Gastroesophageal sphincter (tissue), 4 donors: ENCODE results near the gene E2F1. TPM values are rescaled to one million over a fixed set of nuclear protein-coding genes. Genes with fewer than 3 reads are reported as not detected.

ENCODE experiments used
- ATAC-seq: fragments of 150-250 bp; one replicate; pipeline ENCODE4 v1.9.1; 2016; ENCODE audit warnings: mild to moderate bottlenecking, moderate library complexity
- H3K27ac ChIP-seq, 4 donors: fragments of 200-600 bp; sonication (generic) in 3 of 4; 1 replicate in 3 of 4; 2 replicates in 1 of 4; pipeline ENCODE4 v1.5.1; 2016 to 2019
- H3K27me3 ChIP-seq: fragments of 200-600 bp; sonication (generic); one replicate; pipeline ENCODE4 v1.5.1; 2019
- H3K36me3 ChIP-seq, 2 donors: fragments of 200-600 bp; sonication (generic); one replicate each; pipeline ENCODE4 v1.5.1; 2019; ENCODE audit warnings: control low read depth in 1 of 2
- H3K4me1 ChIP-seq, 3 donors: fragments of 200-600 bp; sonication (generic); 1 replicate in 2 of 3; 2 replicates in 1 of 3; pipeline ENCODE4 v1.5.1; 2016 to 2019; ENCODE audit warnings: control low read depth in 2 of 3
- H3K4me3 ChIP-seq, 2 donors: fragments of 200-600 bp; sonication (generic); one replicate each; pipeline ENCODE4 v1.5.1; 2019; ENCODE audit warnings: mild to moderate bottlenecking in 1 of 2, moderate library complexity in 1 of 2
- H3K9me3 ChIP-seq, 3 donors: fragments of 200-600 bp; sonication (generic); one replicate each; pipeline ENCODE4 v1.5.1; 2017 to 2019; ENCODE audit warnings: control low read depth in 2 of 3
- CTCF ChIP-seq, 4 experiments: fragments of 200-600 bp in 2 of 4; fragments of 450-650 bp in 2 of 4; sonication (generic) in 1 of 4; IDR thresholded peaks; one replicate each; pipeline ENCODE4 v1.5.1; 2017 to 2019; ENCODE audit warnings: antibody characterized with exemption in 4 of 4, mild to moderate bottlenecking in 2 of 4, moderate library complexity in 2 of 4
- EP300 ChIP-seq: sonication (generic); formaldehyde crosslinking; IDR thresholded peaks from one replicate; pipeline ENCODE4 v1.6.1; 2017; ENCODE audit warnings: antibody characterized with exemption, mild to moderate bottlenecking
- POLR2A ChIP-seq, 2 donors: fragments of 450-650 bp; IDR thresholded peaks; one replicate each; pipeline ENCODE4 v1.6.1; 2017; ENCODE audit warnings: antibody characterized with exemption in 2 of 2, mild to moderate bottlenecking in 2 of 2, moderate library complexity in 1 of 2
- POLR2AphosphoS5 ChIP-seq: sonication (generic); formaldehyde crosslinking; IDR thresholded peaks from one replicate; pipeline ENCODE4 v1.6.1; 2017; ENCODE audit warnings: antibody characterized with exemption
- WGBS, 2 donors: methylation state at CpG; one replicate each; pipeline ENCODE4 v1.1.5; 2018; ENCODE audit warnings: low coverage in 1 of 2; 5-methylcytosine and 5-hydroxymethylcytosine counted together
- total RNA-seq, 4 donors: library from RNA; depleted of rRNA; stranded (reverse); fragments of >200 nt; gene quantifications; one replicate each; pipeline ENCODE4 v1.1.0, GENCODE V29; 2016

The E2F1 gene
- total RNA-seq, 4 donors from 2014 or later: 0.57 to 4.4 (median 1.5) TPM

GRCh38 chr20:33696448-33696847 lies 10.3 kb upstream of the E2F1 start:
- Histone ChIP-seq H3K9me3 (no peaks in the 10 kb centered on the region), H3K36me3 (no peaks in the 10 kb centered on the region), H3K27ac (peak overlapping the region in 2 of 4 donors; percentile 16 to 50), H3K4me3 (no peak overlapping the region), H3K27me3 (no peaks in the 10 kb centered on the region), H3K4me1 (peaks cover 0 to 33% (median 0%) of the 10 kb centered on the region in 3 donors)
- TF ChIP-seq CTCF (IDR thresholded peaks at IDR 0.05): no peak
- no peak for TF ChIP-seq POLR2A (IDR thresholded peaks at IDR 0.05)
- TF ChIP-seq POLR2AphosphoS5: no peak
- TF ChIP-seq EP300: no peak
- ATAC-seq: no peak
- 62 to 83% methylated on average over 2 to 3 of the region's 4 CpGs for WGBS, 2 donors

GRCh38 chr20:33694639-33695012 lies 8.4 kb upstream of the E2F1 start:
- ATAC-seq: no peak
- Histone ChIP-seq H3K27ac (peak overlapping the region in 2 of 4 donors; percentile 29 to 60), H3K27me3 (no peaks in the 10 kb centered on the region), H3K36me3 (no peaks in the 10 kb centered on the region), H3K4me3 (no peak overlapping the region), H3K4me1 (peaks cover 0 to 33% (median 0%) of the 10 kb centered on the region in 3 donors), H3K9me3 (no peaks in the 10 kb centered on the region)
- no peak for TF ChIP-seq POLR2A (IDR thresholded peaks at IDR 0.05)
- 24 to 72% methylated on average over 2 of the region's 6 CpGs for WGBS, 2 donors

DNA sequence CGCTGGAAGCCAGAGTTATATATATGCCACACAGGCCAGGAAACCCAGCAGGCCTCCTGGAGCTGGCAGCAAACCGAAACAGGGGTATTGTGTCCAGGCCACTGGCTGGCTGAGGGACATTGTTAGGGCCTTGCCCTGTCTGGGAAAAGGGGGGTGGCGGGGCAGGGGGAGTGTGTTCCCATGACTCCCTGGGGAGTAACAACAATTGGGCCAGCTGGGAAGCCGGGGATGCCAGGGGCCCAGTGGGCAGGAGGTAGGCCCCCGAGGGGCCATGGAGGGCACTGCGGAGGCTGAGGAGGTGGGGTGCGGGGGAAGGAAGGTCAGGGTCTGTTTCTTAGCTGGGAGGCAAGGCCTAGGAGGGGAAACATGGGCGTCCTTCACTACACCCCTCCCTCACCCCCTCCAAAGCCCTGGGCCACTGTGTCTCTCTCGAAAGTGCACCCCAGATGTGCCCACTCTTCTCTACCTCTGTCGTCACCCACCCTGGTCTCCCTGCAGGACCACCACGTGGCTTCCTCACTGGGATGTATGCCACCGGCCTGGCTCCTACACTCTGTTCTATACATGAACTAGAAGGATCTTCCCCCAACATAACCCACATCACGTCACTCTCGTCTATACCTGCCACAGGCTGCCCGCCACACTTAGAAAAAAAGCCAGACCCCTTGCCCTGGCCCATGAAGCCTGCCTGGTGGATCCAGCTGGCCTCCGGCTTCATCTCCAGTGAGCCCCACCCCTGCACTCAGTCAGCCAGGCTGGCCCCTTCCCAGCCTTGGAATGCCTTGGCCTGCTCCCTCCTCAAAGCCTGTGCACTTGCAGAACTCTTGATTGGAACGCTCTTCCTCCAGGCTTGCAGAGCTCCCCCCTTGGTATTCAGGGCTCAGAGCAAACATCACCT lies 7.8 kb upstream of the E2F1 start:
- Histone ChIP-seq H3K4me3 (no peak overlapping the region), H3K4me1 (peaks cover 0 to 33% (median 0%) of the 10 kb centered on the region in 3 donors), H3K36me3 (no peaks in the 10 kb centered on the region), H3K9me3 (no peaks in the 10 kb centered on the region), H3K27ac (peak overlapping the region in 3 of 4 donors; percentile 20 to 60 (median 29)), H3K27me3 (no peaks in the 10 kb centered on the region)
- 47 to 74% methylated on average over 4 to 8 of the region's 17 CpGs for WGBS, 2 donors
- TF ChIP-seq POLR2AphosphoS5 (peak; percentile 9), CTCF (IDR thresholded peaks at IDR 0.05) (no peak), EP300 (no peak), POLR2A (IDR thresholded peaks at IDR 0.05) (no peak)
- peak; percentile 83 for ATAC-seq

- Histone ChIP-seq H3K27me3 (no peaks in the 10 kb centered on the region), H3K4me1 (peaks cover 0 to 33% (median 0%) of the 10 kb centered on the region in 3 donors), H3K9me3 (no peaks in the 10 kb centered on the region), H3K4me3 (no peak overlapping the region), H3K27ac (peak overlapping the region in 2 of 4 donors; percentile 29 to 60), H3K36me3 (no peaks in the 10 kb centered on the region)
- WGBS, 2 donors: 85 to 90% methylated on average over 4 of the region's 5 CpGs
- no peak for ATAC-seq
- TF ChIP-seq POLR2AphosphoS5: no peak
- no peak for TF ChIP-seq EP300
- TF ChIP-seq POLR2A (IDR thresholded peaks at IDR 0.05): no peak
- no peak for TF ChIP-seq CTCF (IDR thresholded peaks at IDR 0.05)
Measured at GRCh38 chr20:33693289-33693688, 7.1 kb upstream of the E2F1 start.

- H3K9me3 ChIP-seq: no peaks in the 10 kb centered on the region
- no peaks in the 10 kb centered on the region for H3K36me3 ChIP-seq
- peaks cover 0 to 30% (median 8%) of the 10 kb centered on the region in 3 donors for H3K4me1 ChIP-seq
- no peak overlapping the region for H3K4me3 ChIP-seq
- no peak for ATAC-seq
- no peak overlapping the region for H3K27ac ChIP-seq
- WGBS, 2 donors: 51 to 60% methylated on average over 2 of the region's 4 CpGs
- TF ChIP-seq POLR2A (IDR thresholded peaks at IDR 0.05) (no peak), CTCF (IDR thresholded peaks at IDR 0.05) (no peak), POLR2AphosphoS5 (no peak), EP300 (no peak)
- no peaks in the 10 kb centered on the region for H3K27me3 ChIP-seq
Measured at GRCh38 chr20:33689973-33690372, 3.8 kb upstream of the E2F1 start.
